DOHH2 (cell line): ENCODE data around the gene BCL2L11.

Experiments
- EZH2phosphoT487 ChIP-seq: fragments of 200-600 bp; sonication (generic); IDR thresholded peaks from 2 replicates; pipeline ENCODE4 v1.6.1; 2017; ENCODE audit warnings: borderline replicate concordance, mild to moderate bottlenecking, antibody characterized with exemption, low read length, moderate library complexity, mixed read lengths
- TF ChIP-seq, protein P1 (sequence below): fragments of 200-600 bp; sonication (generic); IDR thresholded peaks from one replicate; pipeline ENCODE4 v1.5.1; 2014; ENCODE audit warnings: antibody characterized with exemption, mild to moderate bottlenecking, low read depth, low read length; ENCODE audit not compliant: poor library complexity, severe bottlenecking

DNA sequence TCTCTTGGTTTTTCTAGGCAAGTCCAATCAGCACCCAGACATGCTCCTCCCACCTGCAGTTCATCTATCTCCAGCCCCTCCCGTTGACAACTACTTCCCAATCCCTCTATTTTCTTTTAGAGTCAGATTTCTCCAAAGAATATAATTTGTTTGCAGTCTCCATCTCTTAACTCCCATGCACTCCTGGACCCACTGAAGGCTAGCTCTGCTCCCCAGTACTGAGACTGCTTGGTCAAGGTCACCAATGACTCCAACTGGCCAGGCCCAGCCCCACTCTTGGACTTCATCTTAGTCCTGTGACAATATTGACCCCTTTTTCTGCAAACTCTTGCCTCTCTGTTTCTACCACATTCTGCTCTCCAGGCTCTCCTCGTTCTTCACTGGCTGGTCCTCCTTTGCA lies 62.0 kb downstream of the BCL2L11 start:
- TF ChIP-seq, protein P1, sequence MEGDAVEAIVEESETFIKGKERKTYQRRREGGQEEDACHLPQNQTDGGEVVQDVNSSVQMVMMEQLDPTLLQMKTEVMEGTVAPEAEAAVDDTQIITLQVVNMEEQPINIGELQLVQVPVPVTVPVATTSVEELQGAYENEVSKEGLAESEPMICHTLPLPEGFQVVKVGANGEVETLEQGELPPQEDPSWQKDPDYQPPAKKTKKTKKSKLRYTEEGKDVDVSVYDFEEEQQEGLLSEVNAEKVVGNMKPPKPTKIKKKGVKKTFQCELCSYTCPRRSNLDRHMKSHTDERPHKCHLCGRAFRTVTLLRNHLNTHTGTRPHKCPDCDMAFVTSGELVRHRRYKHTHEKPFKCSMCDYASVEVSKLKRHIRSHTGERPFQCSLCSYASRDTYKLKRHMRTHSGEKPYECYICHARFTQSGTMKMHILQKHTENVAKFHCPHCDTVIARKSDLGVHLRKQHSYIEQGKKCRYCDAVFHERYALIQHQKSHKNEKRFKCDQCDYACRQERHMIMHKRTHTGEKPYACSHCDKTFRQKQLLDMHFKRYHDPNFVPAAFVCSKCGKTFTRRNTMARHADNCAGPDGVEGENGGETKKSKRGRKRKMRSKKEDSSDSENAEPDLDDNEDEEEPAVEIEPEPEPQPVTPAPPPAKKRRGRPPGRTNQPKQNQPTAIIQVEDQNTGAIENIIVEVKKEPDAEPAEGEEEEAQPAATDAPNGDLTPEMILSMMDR: no peak
- no peak for TF ChIP-seq EZH2phosphoT487
